ENCODE data around the gene CBX3. TPM values are rescaled to one million over a fixed set of nuclear protein-coding genes. Genes with fewer than 3 reads are reported as not detected.
"Not testable (repeated sequence)": the region's sequence is repeated elsewhere in the genome, so short reads cannot be mapped to it uniquely, and the experiment has no call there.

CBX3 gene
- total RNA-seq, 1 donor from 2014 or later: 48.0 TPM

- Histone ChIP-seq H3K27me3 (ENCODE audit: control insufficient read depth in 3 of 3, insufficient read depth in 3 of 3, low read length in 3 of 3) (no peaks in the 10 kb centered on the region), H3K36me3 (ENCODE audit: control insufficient read depth in 3 of 3, insufficient read depth in 3 of 3, low read length in 3 of 3) (peaks cover 8 to 24% (median 13%) of the 10 kb centered on the region in 3 donors), H3K4me3 (ENCODE audit: low read length in 3 of 3) (no peak overlapping the region), H3K9me3 (ENCODE audit: control insufficient read depth in 3 of 3, low read length in 3 of 3) (no peaks in the 10 kb centered on the region), H3K4me1 (ENCODE audit: control insufficient read depth in 3 of 3, insufficient read depth in 3 of 3, low read length in 3 of 3) (no peaks in the 10 kb centered on the region), H3K27ac (ENCODE audit: low read depth, low read length) (no peak overlapping the region), H3K9ac (ENCODE audit: low read depth in 1 of 3, low read length in 3 of 3) (no peak overlapping the region)
Measured at GRCh38 chr7:26169271-26169670, 32.3 kb upstream of the CBX3 start.

- Histone ChIP-seq H3K9ac (ENCODE audit: low read depth in 1 of 3, low read length in 3 of 3) (no peak overlapping the region), H3K4me1 (ENCODE audit: control insufficient read depth in 3 of 3, insufficient read depth in 3 of 3, low read length in 3 of 3) (no peaks in the 10 kb centered on the region), H3K27ac (ENCODE audit: low read depth, low read length) (no peak overlapping the region), H3K9me3 (ENCODE audit: control insufficient read depth in 3 of 3, low read length in 3 of 3) (no peaks in the 10 kb centered on the region), H3K4me3 (ENCODE audit: low read length in 3 of 3) (no peak overlapping the region), H3K36me3 (ENCODE audit: control insufficient read depth in 3 of 3, insufficient read depth in 3 of 3, low read length in 3 of 3) (peaks cover 8 to 24% (median 13%) of the 10 kb centered on the region in 3 donors), H3K27me3 (ENCODE audit: control insufficient read depth in 3 of 3, insufficient read depth in 3 of 3, low read length in 3 of 3) (no peaks in the 10 kb centered on the region)
Measured at GRCh38 chr7:26170663-26171062, 30.9 kb upstream of the CBX3 start.

- no peak overlapping the region for H3K4me3 ChIP-seq (ENCODE audit: low read length in 3 of 3)
- no peak overlapping the region for H3K9ac ChIP-seq (ENCODE audit: low read depth in 1 of 3, low read length in 3 of 3)
- peaks cover 8 to 24% (median 13%) of the 10 kb centered on the region in 3 donors for H3K36me3 ChIP-seq (ENCODE audit: control insufficient read depth in 3 of 3, insufficient read depth in 3 of 3, low read length in 3 of 3)
- H3K4me1 ChIP-seq (ENCODE audit: control insufficient read depth in 3 of 3, insufficient read depth in 3 of 3, low read length in 3 of 3): no peaks in the 10 kb centered on the region
- H3K9me3 ChIP-seq (ENCODE audit: control insufficient read depth in 3 of 3, low read length in 3 of 3): no peaks in the 10 kb centered on the region
- H3K27me3 ChIP-seq (ENCODE audit: control insufficient read depth in 3 of 3, insufficient read depth in 3 of 3, low read length in 3 of 3): no peaks in the 10 kb centered on the region
- H3K27ac ChIP-seq (ENCODE audit: low read depth, low read length): no peak overlapping the region
Measured at GRCh38 chr7:26171601-26172000, 29.9 kb upstream of the CBX3 start.

- H3K27ac ChIP-seq (ENCODE audit: low read depth, low read length): no peak overlapping the region
- H3K9ac ChIP-seq (ENCODE audit: low read depth in 1 of 3, low read length in 3 of 3): no peak overlapping the region
- no peaks in the 10 kb centered on the region for H3K4me1 ChIP-seq (ENCODE audit: control insufficient read depth in 3 of 3, insufficient read depth in 3 of 3, low read length in 3 of 3)
- H3K27me3 ChIP-seq (ENCODE audit: control insufficient read depth in 3 of 3, insufficient read depth in 3 of 3, low read length in 3 of 3): no peaks in the 10 kb centered on the region
- no peaks in the 10 kb centered on the region for H3K9me3 ChIP-seq (ENCODE audit: control insufficient read depth in 3 of 3, low read length in 3 of 3)
- H3K4me3 ChIP-seq (ENCODE audit: low read length in 3 of 3): no peak overlapping the region
- peaks cover 8 to 24% (median 13%) of the 10 kb centered on the region in 3 donors for H3K36me3 ChIP-seq (ENCODE audit: control insufficient read depth in 3 of 3, insufficient read depth in 3 of 3, low read length in 3 of 3)
Measured at GRCh38 chr7:26172048-26172447, 29.5 kb upstream of the CBX3 start.

- H3K4me1 ChIP-seq (ENCODE audit: control insufficient read depth in 3 of 3, insufficient read depth in 3 of 3, low read length in 3 of 3): not testable (repeated sequence)
Measured at GRCh38 chr7:26175903-26176302, 25.6 kb upstream of the CBX3 start.

GRCh38 chr7:26176696-26177095 is 24.8 kb upstream of the CBX3 start:
- H3K9me3 ChIP-seq (ENCODE audit: control insufficient read depth in 3 of 3, low read length in 3 of 3); H3K4me3 ChIP-seq (ENCODE audit: low read length in 3 of 3); H3K36me3 ChIP-seq (ENCODE audit: control insufficient read depth in 3 of 3, insufficient read depth in 3 of 3, low read length in 3 of 3); H3K27me3 ChIP-seq (ENCODE audit: control insufficient read depth in 3 of 3, insufficient read depth in 3 of 3, low read length in 3 of 3); H3K4me1 ChIP-seq (ENCODE audit: control insufficient read depth in 3 of 3, insufficient read depth in 3 of 3, low read length in 3 of 3); H3K9ac ChIP-seq (ENCODE audit: low read depth in 1 of 3, low read length in 3 of 3); H3K27ac ChIP-seq (ENCODE audit: low read depth, low read length): not testable (repeated sequence)

More at GRCh38 chr7:26175903-26176302, 25.6 kb upstream of the CBX3 start:
- not testable (repeated sequence) for H3K9me3 ChIP-seq (ENCODE audit: control insufficient read depth in 3 of 3, low read length in 3 of 3); H3K36me3 ChIP-seq (ENCODE audit: control insufficient read depth in 3 of 3, insufficient read depth in 3 of 3, low read length in 3 of 3); H3K27ac ChIP-seq (ENCODE audit: low read depth, low read length); H3K27me3 ChIP-seq (ENCODE audit: control insufficient read depth in 3 of 3, insufficient read depth in 3 of 3, low read length in 3 of 3); H3K4me3 ChIP-seq (ENCODE audit: low read length in 3 of 3); H3K9ac ChIP-seq (ENCODE audit: low read depth in 1 of 3, low read length in 3 of 3)

GRCh38 chr7:26177269-26177668 is 24.3 kb upstream of the CBX3 start:
- H3K4me3 ChIP-seq (ENCODE audit: low read length in 3 of 3); H3K27me3 ChIP-seq (ENCODE audit: control insufficient read depth in 3 of 3, insufficient read depth in 3 of 3, low read length in 3 of 3); H3K36me3 ChIP-seq (ENCODE audit: control insufficient read depth in 3 of 3, insufficient read depth in 3 of 3, low read length in 3 of 3); H3K9ac ChIP-seq (ENCODE audit: low read depth in 1 of 3, low read length in 3 of 3); H3K4me1 ChIP-seq (ENCODE audit: control insufficient read depth in 3 of 3, insufficient read depth in 3 of 3, low read length in 3 of 3); H3K27ac ChIP-seq (ENCODE audit: low read depth, low read length); H3K9me3 ChIP-seq (ENCODE audit: control insufficient read depth in 3 of 3, low read length in 3 of 3): not testable (repeated sequence)

- Histone ChIP-seq H3K9ac (ENCODE audit: low read depth in 1 of 3, low read length in 3 of 3) (no peak overlapping the region), H3K4me3 (ENCODE audit: low read length in 3 of 3) (no peak overlapping the region), H3K27me3 (ENCODE audit: control insufficient read depth in 3 of 3, insufficient read depth in 3 of 3, low read length in 3 of 3) (no peaks in the 10 kb centered on the region), H3K9me3 (ENCODE audit: control insufficient read depth in 3 of 3, low read length in 3 of 3) (no peaks in the 10 kb centered on the region), H3K4me1 (ENCODE audit: control insufficient read depth in 3 of 3, insufficient read depth in 3 of 3, low read length in 3 of 3) (peaks cover 10 to 13% (median 12%) of the 10 kb centered on the region in 3 donors), H3K36me3 (ENCODE audit: control insufficient read depth in 3 of 3, insufficient read depth in 3 of 3, low read length in 3 of 3) (no peaks in the 10 kb centered on the region), H3K27ac (ENCODE audit: low read depth, low read length) (no peak overlapping the region)
Measured at GRCh38 chr7:26178272-26178960, 23.1 kb upstream of the CBX3 start.

- H3K36me3 ChIP-seq (ENCODE audit: control insufficient read depth in 3 of 3, insufficient read depth in 3 of 3, low read length in 3 of 3): peaks cover 0 to under 1% (median 0%) of the 10 kb centered on the region in 3 donors
- H3K4me3 ChIP-seq (ENCODE audit: low read length in 3 of 3): no peak overlapping the region
- H3K9me3 ChIP-seq (ENCODE audit: control insufficient read depth in 3 of 3, low read length in 3 of 3): no peaks in the 10 kb centered on the region
- H3K9ac ChIP-seq (ENCODE audit: low read depth in 1 of 3, low read length in 3 of 3): no peak overlapping the region
- no peak overlapping the region for H3K27ac ChIP-seq (ENCODE audit: low read depth, low read length)
- peaks cover 15 to 21% (median 16%) of the 10 kb centered on the region in 3 donors for H3K4me1 ChIP-seq (ENCODE audit: control insufficient read depth in 3 of 3, insufficient read depth in 3 of 3, low read length in 3 of 3)
- no peaks in the 10 kb centered on the region for H3K27me3 ChIP-seq (ENCODE audit: control insufficient read depth in 3 of 3, insufficient read depth in 3 of 3, low read length in 3 of 3)
Measured at GRCh38 chr7:26179422-26179821, 22.1 kb upstream of the CBX3 start.

GRCh38 chr7:26179826-26180497 is 21.6 kb upstream of the CBX3 start:
- H3K9me3 ChIP-seq (ENCODE audit: control insufficient read depth in 3 of 3, low read length in 3 of 3): no peaks in the 10 kb centered on the region
- H3K27me3 ChIP-seq (ENCODE audit: control insufficient read depth in 3 of 3, insufficient read depth in 3 of 3, low read length in 3 of 3): no peaks in the 10 kb centered on the region
- H3K4me3 ChIP-seq (ENCODE audit: low read length in 3 of 3): no peak overlapping the region
- peaks cover 15 to 22% (median 17%) of the 10 kb centered on the region in 3 donors for H3K4me1 ChIP-seq (ENCODE audit: control insufficient read depth in 3 of 3, insufficient read depth in 3 of 3, low read length in 3 of 3)
- H3K36me3 ChIP-seq (ENCODE audit: control insufficient read depth in 3 of 3, insufficient read depth in 3 of 3, low read length in 3 of 3): peaks cover 0 to 6% (median 0%) of the 10 kb centered on the region in 3 donors
- H3K9ac ChIP-seq (ENCODE audit: low read depth in 1 of 3, low read length in 3 of 3): no peak overlapping the region
- no peak overlapping the region for H3K27ac ChIP-seq (ENCODE audit: low read depth, low read length)
